Lung (tissue), 12 donors: ENCODE results near the gene VMAC. TPM values are rescaled to one million over a fixed set of nuclear protein-coding genes. Genes with fewer than 3 reads are reported as not detected.

Experiments
- ATAC-seq: fragments of 200-7000 bp; cut with Tn5 transposase; one replicate; pipeline ENCODE4 v1.9.1; 2020; ENCODE audit warnings: moderate number of reproducible peaks; ENCODE audit not compliant: insufficient read depth, low FRiP score
- DNase-seq, 3 donors: peaks; one replicate each; pipeline ENCODE4 v3.0.0-alpha.2; 2013 to 2017
- H3K27ac ChIP-seq, 2 donors: one replicate each; pipeline ENCODE4 v1.5.1; 2013; ENCODE audit warnings: mild to moderate bottlenecking in 2 of 2, moderate library complexity in 2 of 2, control low read depth in 1 of 2, inconsistent platforms in 1 of 2, low read depth in 1 of 2, low read length in 1 of 2
- H3K27me3 ChIP-seq, 3 donors: one replicate each; pipeline ENCODE4 v1.5.1; 2013; ENCODE audit warnings: low read length in 2 of 3; ENCODE audit not compliant: control insufficient read depth in 3 of 3, insufficient read depth in 3 of 3
- H3K36me3 ChIP-seq, 4 donors: one replicate each; pipeline ENCODE4 v1.5.1; 2013; ENCODE audit warnings: low read length in 4 of 4, mild to moderate bottlenecking in 1 of 4, moderate library complexity in 1 of 4; ENCODE audit not compliant: control insufficient read depth in 4 of 4, insufficient read depth in 4 of 4
- H3K4me1 ChIP-seq, 5 donors: one replicate each; pipeline ENCODE4 v1.5.1; 2013; ENCODE audit warnings: low read length in 5 of 5, mild to moderate bottlenecking in 2 of 5, moderate library complexity in 1 of 5; ENCODE audit not compliant: control insufficient read depth in 5 of 5, insufficient read depth in 5 of 5
- H3K4me3 ChIP-seq: one replicate; pipeline ENCODE4 v1.5.1; 2013; ENCODE audit warnings: mild to moderate bottlenecking, control low read depth, moderate library complexity
- H3K9ac ChIP-seq, 2 donors: one replicate each; pipeline ENCODE4 v1.5.1; 2013; ENCODE audit warnings: low read length in 2 of 2, control low read depth in 1 of 2; ENCODE audit not compliant: insufficient read depth in 1 of 2
- H3K9me3 ChIP-seq, 4 donors: one replicate each; pipeline ENCODE4 v1.5.1; 2013; ENCODE audit warnings: low read length in 3 of 4, mild to moderate bottlenecking in 1 of 4, moderate library complexity in 1 of 4; ENCODE audit not compliant: control insufficient read depth in 4 of 4, insufficient read depth in 3 of 4
- WGBS, 2 donors: extraction: QIAGEN DNeasy Blood & Tissue Kit; methylation state at CpG; one replicate each; pipeline ENCODE4 v1.1.7; 2013; 5-methylcytosine and 5-hydroxymethylcytosine counted together
- polyA plus RNA-seq, 2 donors: library from polyadenylated mRNA; stranded (reverse); fragments of 200-250 nt; gene quantifications; one replicate each; pipeline ENCODE4 v1.2.1, GENCODE V29; 2013
- total RNA-seq, 2 donors: library from RNA; depleted of rRNA in 1 of 2; stranded (reverse); fragments of >200 nt in 1 of 2; gene quantifications; one replicate each; pipeline ENCODE4 v1.2.1, GENCODE V29; 2014 to 2021
- TF ChIP-seq, protein P1 (sequence below): IDR thresholded peaks from 2 replicates; pipeline ENCODE4 v1.5.1; 2012; ENCODE audit warnings: mild to moderate bottlenecking; ENCODE audit errors: control extremely low read depth, extremely low read depth
- donor health status: control.
- donor health status: control.
- donor health status: Bipolar disorder and iron deficiency.
- donor health status: healthy.
- donor health status: DM: yes; HTN: yes; CAD: no.

VMAC gene
- total and polyA plus RNA-seq, 4 donors, result 3.3 to 7.2 (median 5.7) TPM

DNA sequence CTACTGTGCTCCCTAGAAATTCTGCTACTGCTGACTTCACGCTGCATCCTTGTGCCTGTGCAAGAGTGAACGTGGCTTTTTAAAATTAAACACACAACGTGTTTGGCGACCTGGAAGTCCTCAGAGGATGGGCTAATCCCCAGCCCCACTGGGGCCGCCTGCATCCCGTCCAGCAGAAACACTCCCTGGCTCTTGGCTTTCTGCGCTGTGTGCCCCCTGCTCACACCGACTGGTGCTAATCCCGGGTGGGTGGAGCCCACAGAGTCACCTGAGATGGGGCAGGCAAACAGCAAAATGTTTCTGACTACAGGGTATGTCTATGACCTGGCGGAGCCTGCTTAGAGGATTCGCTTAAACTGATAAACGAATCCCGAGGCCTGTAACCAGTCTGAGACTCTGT, 24.5 kb downstream of the VMAC start:
- Histone ChIP-seq H3K36me3 (peaks cover 13 to 72% (median 52%) of the 10 kb centered on the region in 4 donors), H3K4me3 (no peak overlapping the region), H3K4me1 (peaks cover 0 to 23% (median 4%) of the 10 kb centered on the region in 5 donors), H3K9me3 (no peaks in the 10 kb centered on the region), H3K9ac (no peak overlapping the region), H3K27me3 (no peaks in the 10 kb centered on the region), H3K27ac (no peak overlapping the region)
- DNase-seq (no peak), ATAC-seq (no peak)
- TF ChIP-seq, protein P1, sequence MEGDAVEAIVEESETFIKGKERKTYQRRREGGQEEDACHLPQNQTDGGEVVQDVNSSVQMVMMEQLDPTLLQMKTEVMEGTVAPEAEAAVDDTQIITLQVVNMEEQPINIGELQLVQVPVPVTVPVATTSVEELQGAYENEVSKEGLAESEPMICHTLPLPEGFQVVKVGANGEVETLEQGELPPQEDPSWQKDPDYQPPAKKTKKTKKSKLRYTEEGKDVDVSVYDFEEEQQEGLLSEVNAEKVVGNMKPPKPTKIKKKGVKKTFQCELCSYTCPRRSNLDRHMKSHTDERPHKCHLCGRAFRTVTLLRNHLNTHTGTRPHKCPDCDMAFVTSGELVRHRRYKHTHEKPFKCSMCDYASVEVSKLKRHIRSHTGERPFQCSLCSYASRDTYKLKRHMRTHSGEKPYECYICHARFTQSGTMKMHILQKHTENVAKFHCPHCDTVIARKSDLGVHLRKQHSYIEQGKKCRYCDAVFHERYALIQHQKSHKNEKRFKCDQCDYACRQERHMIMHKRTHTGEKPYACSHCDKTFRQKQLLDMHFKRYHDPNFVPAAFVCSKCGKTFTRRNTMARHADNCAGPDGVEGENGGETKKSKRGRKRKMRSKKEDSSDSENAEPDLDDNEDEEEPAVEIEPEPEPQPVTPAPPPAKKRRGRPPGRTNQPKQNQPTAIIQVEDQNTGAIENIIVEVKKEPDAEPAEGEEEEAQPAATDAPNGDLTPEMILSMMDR, result no peak
- 91 to 93% methylated on average over 13 of the region's 13 CpGs for WGBS, 2 donors

DNA sequence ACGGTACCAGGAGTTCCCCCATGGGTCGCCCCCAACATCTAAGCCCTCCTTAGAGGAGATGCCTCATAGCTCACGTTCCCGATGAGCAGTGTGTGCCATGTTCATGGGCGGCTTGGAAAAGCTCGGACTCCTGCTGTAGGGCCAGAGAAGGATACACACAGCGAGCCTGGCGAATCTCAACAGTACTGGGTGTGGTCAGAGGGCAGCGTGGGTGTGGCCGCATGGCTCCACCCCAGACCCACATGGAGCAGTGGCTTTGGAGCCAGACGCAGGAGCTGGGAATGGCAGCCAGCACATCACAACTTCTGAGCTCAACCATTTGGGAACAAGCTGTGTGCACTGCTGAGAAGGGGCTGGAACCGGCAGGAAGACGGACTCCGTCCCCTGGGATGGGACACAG, 25.0 kb downstream of the VMAC start:
- Histone ChIP-seq H3K9ac (no peak overlapping the region), H3K36me3 (peaks cover 10 to 71% (median 47%) of the 10 kb centered on the region in 4 donors), H3K4me1 (peaks cover 0 to 27% (median 8%) of the 10 kb centered on the region in 5 donors), H3K27me3 (no peaks in the 10 kb centered on the region), H3K9me3 (no peaks in the 10 kb centered on the region), H3K27ac (no peak overlapping the region), H3K4me3 (no peak overlapping the region)
- WGBS, 2 donors, result 91 to 96% methylated on average over 14 of the region's 14 CpGs
- ATAC-seq (no peak), DNase-seq (no peak)
- TF ChIP-seq, protein P1, result no peak

DNA sequence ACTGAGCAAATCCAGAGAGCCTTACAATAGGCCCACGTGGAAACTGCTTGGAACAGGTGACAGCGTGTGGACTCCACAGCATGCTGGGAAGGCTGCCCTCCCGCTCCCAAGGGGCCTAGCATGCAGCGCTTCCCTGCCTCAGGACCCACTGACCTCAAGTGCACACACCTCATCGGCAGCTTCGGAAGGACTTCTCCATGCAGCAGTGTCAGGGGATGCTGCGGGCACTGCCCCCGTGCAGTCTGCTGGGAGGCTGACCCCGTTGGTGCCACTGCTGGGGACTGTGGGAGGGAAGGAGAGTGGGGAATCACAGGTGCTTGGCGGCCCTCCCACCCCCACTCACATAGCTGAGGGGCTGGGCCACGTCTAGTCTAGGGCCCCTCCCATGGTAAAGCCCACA, 26.6 kb downstream of the VMAC start:
- no peak overlapping the region for H3K27ac ChIP-seq
- DNase-seq (no peak), ATAC-seq (no peak)
- no peak overlapping the region for H3K9ac ChIP-seq
- 94 to 95% methylated on average over 11 of the region's 11 CpGs for WGBS, 2 donors
- no peaks in the 10 kb centered on the region for H3K27me3 ChIP-seq
- no peaks in the 10 kb centered on the region for H3K9me3 ChIP-seq
- peaks cover 10 to 66% (median 36%) of the 10 kb centered on the region in 4 donors for H3K36me3 ChIP-seq
- TF ChIP-seq, protein P1, result no peak
- no peak overlapping the region for H3K4me3 ChIP-seq
- H3K4me1 ChIP-seq, result peaks cover 0 to 44% (median 24%) of the 10 kb centered on the region in 5 donors

DNA sequence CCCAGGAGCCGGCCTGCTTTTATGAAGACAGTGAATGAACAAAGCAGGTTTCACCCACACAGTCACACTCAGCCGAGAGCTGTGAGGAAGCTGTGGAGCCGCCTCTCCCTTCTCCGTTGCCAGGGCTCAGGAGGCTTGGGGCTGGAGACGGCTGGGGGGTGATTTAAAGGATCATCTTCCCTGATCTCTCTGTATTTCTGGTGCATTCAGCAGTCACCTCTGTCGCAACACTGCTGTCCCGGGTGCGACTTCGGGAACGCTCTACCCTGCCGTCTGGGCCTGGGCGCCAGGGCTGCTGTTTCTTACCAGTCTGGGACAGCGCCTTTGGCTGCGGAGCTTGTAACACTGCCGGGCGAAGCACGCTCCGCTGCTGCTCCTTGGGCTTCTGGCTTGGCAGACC, 27.5 kb downstream of the VMAC start:
- TF ChIP-seq, protein P1, result no peak
- H3K4me1 ChIP-seq, result peaks cover 0 to 53% (median 28%) of the 10 kb centered on the region in 5 donors
- WGBS, 2 donors, result 91 to 92% methylated on average over 18 of the region's 18 CpGs
- no peak overlapping the region for H3K27ac ChIP-seq
- ATAC-seq, result no peak
- no peaks in the 10 kb centered on the region for H3K27me3 ChIP-seq
- H3K36me3 ChIP-seq, result peaks cover 10 to 59% (median 36%) of the 10 kb centered on the region in 4 donors
- H3K9ac ChIP-seq, result no peak overlapping the region
- no peak overlapping the region for H3K4me3 ChIP-seq
- peak; percentile 56 to 81 (median 63) for DNase-seq
- no peaks in the 10 kb centered on the region for H3K9me3 ChIP-seq
